ENCODE results near the gene ABLIM2.

GRCh38 chr4:8113611-8114377, 44.8 kb downstream of the ABLIM2 start:
- TF ChIP-seq CTCF (IDR thresholded peaks at IDR 0.05; ENCODE audit: insufficient read depth, low read length): no peak
- TF ChIP-seq POLR2AphosphoS5 (IDR thresholded peaks at IDR 0.05; ENCODE audit: low read depth): no peak
- TF ChIP-seq GABPA (IDR thresholded peaks at IDR 0.05; ENCODE audit: low read depth): no peak
